ENCODE results near the gene ZNF320. TPM values are rescaled to one million over a fixed set of nuclear protein-coding genes. Genes with fewer than 3 reads are reported as not detected.
"Not testable (repeated sequence)": the region's sequence is repeated elsewhere in the genome, so short reads cannot be mapped to it uniquely, and the experiment has no call there.

The ZNF320 gene
- total RNA-seq, 1 donor from 2014 or later, result 19.8 TPM

DNA sequence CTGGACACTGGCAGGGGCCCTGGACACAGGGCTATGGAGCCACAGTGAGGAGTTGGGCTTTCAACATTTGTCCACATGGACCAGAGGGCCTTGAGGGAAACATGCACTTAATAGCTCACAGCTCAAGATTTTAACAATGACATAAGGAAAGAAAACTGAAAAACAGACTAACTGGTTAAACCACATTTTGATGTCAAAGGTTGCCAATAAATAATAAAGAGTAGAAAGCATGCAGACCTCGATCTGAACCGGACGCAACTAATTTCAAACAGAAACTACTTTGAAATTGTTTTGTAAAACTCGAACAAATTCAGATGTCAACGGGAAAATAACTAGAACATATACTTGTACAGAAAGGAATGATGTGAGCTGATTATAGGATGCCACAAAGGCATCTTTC, 41.3 kb upstream of the ZNF320 start:
- TF ChIP-seq, protein P1, sequence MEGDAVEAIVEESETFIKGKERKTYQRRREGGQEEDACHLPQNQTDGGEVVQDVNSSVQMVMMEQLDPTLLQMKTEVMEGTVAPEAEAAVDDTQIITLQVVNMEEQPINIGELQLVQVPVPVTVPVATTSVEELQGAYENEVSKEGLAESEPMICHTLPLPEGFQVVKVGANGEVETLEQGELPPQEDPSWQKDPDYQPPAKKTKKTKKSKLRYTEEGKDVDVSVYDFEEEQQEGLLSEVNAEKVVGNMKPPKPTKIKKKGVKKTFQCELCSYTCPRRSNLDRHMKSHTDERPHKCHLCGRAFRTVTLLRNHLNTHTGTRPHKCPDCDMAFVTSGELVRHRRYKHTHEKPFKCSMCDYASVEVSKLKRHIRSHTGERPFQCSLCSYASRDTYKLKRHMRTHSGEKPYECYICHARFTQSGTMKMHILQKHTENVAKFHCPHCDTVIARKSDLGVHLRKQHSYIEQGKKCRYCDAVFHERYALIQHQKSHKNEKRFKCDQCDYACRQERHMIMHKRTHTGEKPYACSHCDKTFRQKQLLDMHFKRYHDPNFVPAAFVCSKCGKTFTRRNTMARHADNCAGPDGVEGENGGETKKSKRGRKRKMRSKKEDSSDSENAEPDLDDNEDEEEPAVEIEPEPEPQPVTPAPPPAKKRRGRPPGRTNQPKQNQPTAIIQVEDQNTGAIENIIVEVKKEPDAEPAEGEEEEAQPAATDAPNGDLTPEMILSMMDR (IDR thresholded peaks at IDR 0.05), result no peak
- Mint-ChIP-seq H3K27me3 (ENCODE audit: low read depth) (no peaks in the 10 kb centered on the region), H3K36me3 (ENCODE audit: low read depth) (no peaks in the 10 kb centered on the region), H3K4me1 (ENCODE audit: low read depth) (peaks cover 33% of the 10 kb centered on the region), H3K27ac (ENCODE audit: unreplicated experiment) (no peak overlapping the region), H3K4me3 (ENCODE audit: unreplicated experiment) (no peak overlapping the region), H3K9me3 (ENCODE audit: low read depth) (no peaks in the 10 kb centered on the region)
- DNase-seq (ENCODE audit: low spot score), result no peak

GRCh38 chr19:52936954-52937325, 39.5 kb upstream of the ZNF320 start:
- TF ChIP-seq, protein P1 (IDR thresholded peaks at IDR 0.05), result no peak
- Mint-ChIP-seq H3K4me1 (ENCODE audit: low read depth) (peaks cover 29% of the 10 kb centered on the region), H3K27ac (ENCODE audit: unreplicated experiment) (no peak overlapping the region), H3K27me3 (ENCODE audit: low read depth) (no peaks in the 10 kb centered on the region), H3K9me3 (ENCODE audit: low read depth) (no peaks in the 10 kb centered on the region), H3K4me3 (ENCODE audit: unreplicated experiment) (no peak overlapping the region), H3K36me3 (ENCODE audit: low read depth) (peaks cover 1% of the 10 kb centered on the region)
- no peak for DNase-seq (ENCODE audit: low spot score)

DNA sequence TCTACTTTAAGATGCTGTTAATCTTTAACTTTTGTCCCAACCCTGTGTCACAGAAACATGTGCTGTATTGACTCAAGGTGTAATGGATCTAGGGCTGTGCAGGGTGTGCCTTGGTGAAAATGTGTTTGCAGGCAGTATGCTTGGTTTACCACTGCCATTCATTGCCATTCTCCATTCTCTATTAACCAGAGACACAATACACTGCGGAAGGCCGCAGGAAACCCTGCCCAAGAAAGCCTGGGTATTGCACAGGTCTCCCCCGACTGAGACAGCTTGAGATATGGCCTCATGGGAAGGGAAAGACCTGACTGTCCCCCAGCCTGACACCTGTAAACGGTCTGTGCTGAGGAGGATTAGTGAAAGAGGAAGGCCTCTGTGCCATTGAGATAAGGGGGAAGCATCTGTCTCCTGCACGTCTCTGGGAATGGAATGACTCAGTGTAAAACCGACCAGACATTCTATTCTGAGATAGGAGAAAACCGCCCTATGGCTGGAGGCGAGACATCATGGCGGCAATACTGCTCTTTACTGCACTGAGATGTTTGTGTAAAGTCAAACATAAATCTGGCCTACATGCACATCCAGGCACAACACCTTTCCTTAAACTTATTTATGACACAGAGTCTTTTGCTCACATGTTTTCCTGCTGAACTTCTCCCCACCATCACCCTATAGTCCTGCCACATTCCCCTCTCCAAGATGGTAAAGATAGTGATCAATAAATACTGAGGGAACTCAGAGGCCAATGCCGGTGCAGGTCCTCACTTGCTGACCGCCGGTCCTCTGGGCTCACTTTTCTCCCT, 38.9 kb upstream of the ZNF320 start:
- Mint-ChIP-seq H3K36me3 (ENCODE audit: low read depth) (peaks cover 1% of the 10 kb centered on the region), H3K4me3 (ENCODE audit: unreplicated experiment) (no peak overlapping the region), H3K4me1 (ENCODE audit: low read depth) (peaks cover 23% of the 10 kb centered on the region), H3K27me3 (ENCODE audit: low read depth) (no peaks in the 10 kb centered on the region), H3K9me3 (ENCODE audit: low read depth) (no peaks in the 10 kb centered on the region), H3K27ac (ENCODE audit: unreplicated experiment) (peak overlapping the region; percentile 85)
- TF ChIP-seq, protein P1 (IDR thresholded peaks at IDR 0.05), result no peak
- no peak for DNase-seq (ENCODE audit: low spot score)

DNA sequence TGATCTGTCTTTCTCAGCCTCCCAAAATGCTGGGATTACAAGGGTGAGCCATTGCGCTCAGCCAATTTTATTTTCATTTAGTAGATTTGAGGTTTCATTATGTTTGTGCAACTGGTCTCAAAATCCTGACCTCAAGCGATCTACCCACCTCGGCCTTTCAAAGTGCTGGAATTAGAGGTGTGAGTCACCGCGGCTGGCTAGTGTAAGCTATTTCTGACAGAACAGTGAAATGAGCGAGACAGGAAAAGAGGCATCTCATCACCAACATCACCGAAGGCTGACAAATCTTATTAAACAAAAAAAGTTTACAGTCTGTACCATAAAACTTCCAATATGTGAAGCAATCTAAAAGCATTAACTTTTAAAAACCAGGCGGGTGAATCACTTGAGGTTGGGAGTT, 38.0 kb upstream of the ZNF320 start:
- DNase-seq (ENCODE audit: low spot score), result no peak
- Mint-ChIP-seq H3K4me3 (ENCODE audit: unreplicated experiment) (no peak overlapping the region), H3K9me3 (ENCODE audit: low read depth) (no peaks in the 10 kb centered on the region), H3K27me3 (ENCODE audit: low read depth) (no peaks in the 10 kb centered on the region), H3K27ac (ENCODE audit: unreplicated experiment) (peak overlapping the region; percentile 85), H3K4me1 (ENCODE audit: low read depth) (peaks cover 21% of the 10 kb centered on the region), H3K36me3 (ENCODE audit: low read depth) (peaks cover 1% of the 10 kb centered on the region)
- TF ChIP-seq, protein P1 (IDR thresholded peaks at IDR 0.05), result no peak

GRCh38 chr19:52924641-52925040, 27.2 kb upstream of the ZNF320 start:
- H3K27ac Mint-ChIP-seq (ENCODE audit: unreplicated experiment), result peak overlapping the region; percentile 71

More at GRCh38 chr19:52924641-52925040, 27.2 kb upstream of the ZNF320 start:
- not testable (repeated sequence) for H3K9me3 Mint-ChIP-seq (ENCODE audit: low read depth); H3K36me3 Mint-ChIP-seq (ENCODE audit: low read depth); H3K27me3 Mint-ChIP-seq (ENCODE audit: low read depth); H3K4me3 Mint-ChIP-seq (ENCODE audit: unreplicated experiment); DNase-seq (ENCODE audit: low spot score)
- H3K4me1 Mint-ChIP-seq (ENCODE audit: low read depth), result peaks cover 29% of the 10 kb centered on the region

All from chondrocyte (in vitro differentiated cells).